ENCODE results near the gene PRR9. TPM values are rescaled to one million over a fixed set of nuclear protein-coding genes. Genes with fewer than 3 reads are reported as not detected.
"Not testable (repeated sequence)": the region's sequence is repeated elsewhere in the genome, so short reads cannot be mapped to it uniquely, and the experiment has no call there.

The PRR9 gene
- total RNA-seq, 2 experiments from 2014 or later: not detected

- Mint-ChIP-seq H3K9me3 (ENCODE audit: low read depth) (no peaks in the 10 kb centered on the region), H3K4me1 (peaks cover 4% of the 10 kb centered on the region), H3K27ac (no peak overlapping the region), H3K36me3 (no peaks in the 10 kb centered on the region), H3K4me3 (no peak overlapping the region), H3K27me3 (peaks cover 16% of the 10 kb centered on the region)
- DNase-seq: no peak
- ATAC-seq: no peak
- CTCF ChIA-PET: interaction anchor here (1.4 kb wide), 1 partner anchor 10 kb away, joined by 3 read pairs; no protein-coding TSS in a partner anchor
These were observed 5.2 kb upstream of the PRR9 start for GRCh38 chr1:153212201-153212600.

GRCh38 chr1:153213519-153213918 lies 3.9 kb upstream of the PRR9 start:
- DNase-seq (no peak), ATAC-seq (no peak)
- H3K36me3 Mint-ChIP-seq: no peaks in the 10 kb centered on the region
- no peak overlapping the region for H3K4me3 Mint-ChIP-seq
- CTCF ChIA-PET: no interaction called here
- peaks cover 14% of the 10 kb centered on the region for H3K27me3 Mint-ChIP-seq
- H3K4me1 Mint-ChIP-seq: peaks cover 5% of the 10 kb centered on the region
- H3K9me3 Mint-ChIP-seq (ENCODE audit: low read depth): no peaks in the 10 kb centered on the region
- H3K27ac Mint-ChIP-seq: no peak overlapping the region

- H3K4me3 Mint-ChIP-seq: no peak overlapping the region
- no peaks in the 10 kb centered on the region for H3K36me3 Mint-ChIP-seq
- H3K9me3 Mint-ChIP-seq (ENCODE audit: low read depth): no peaks in the 10 kb centered on the region
- CTCF ChIA-PET: no interaction called here
- peaks cover 5% of the 10 kb centered on the region for H3K4me1 Mint-ChIP-seq
- H3K27ac Mint-ChIP-seq: no peak overlapping the region
- peaks cover 12% of the 10 kb centered on the region for H3K27me3 Mint-ChIP-seq
- ATAC-seq: no peak
- DNase-seq: no peak
These were observed 496 bp downstream of the PRR9 start for GRCh38 chr1:153217744-153218416.

GRCh38 chr1:153220606-153221303 lies 3.4 kb downstream of the PRR9 start:
- no peak overlapping the region for H3K27ac Mint-ChIP-seq
- peaks cover 8% of the 10 kb centered on the region for H3K4me1 Mint-ChIP-seq
- no peak for DNase-seq
- CTCF ChIA-PET: interaction anchor here (1.3 to 1.7 kb wide), 2 partner anchors 10 to 350 kb away, joined by 5 to 6 read pairs; no protein-coding TSS in a partner anchor
- no peak overlapping the region for H3K4me3 Mint-ChIP-seq
- H3K36me3 Mint-ChIP-seq: no peaks in the 10 kb centered on the region
- H3K9me3 Mint-ChIP-seq (ENCODE audit: low read depth): no peaks in the 10 kb centered on the region
- no peak for ATAC-seq
- H3K27me3 Mint-ChIP-seq: peaks cover 10% of the 10 kb centered on the region

GRCh38 chr1:153223040-153223891 lies 5.9 kb downstream of the PRR9 start:
- not testable (repeated sequence) for H3K4me3 Mint-ChIP-seq; H3K9me3 Mint-ChIP-seq (ENCODE audit: low read depth); H3K27ac Mint-ChIP-seq; H3K27me3 Mint-ChIP-seq; H3K36me3 Mint-ChIP-seq; H3K4me1 Mint-ChIP-seq
- ATAC-seq (peak; percentile 74), DNase-seq (peak; percentile 71)
- CTCF ChIA-PET: interaction anchor here (0.9 kb wide), 1 partner anchor 271 kb away, joined by 3 read pairs; no protein-coding TSS in a partner anchor

GRCh38 chr1:153227810-153228209 lies 10.4 kb downstream of the PRR9 start:
- Mint-ChIP-seq H3K27me3 (peaks cover 10% of the 10 kb centered on the region), H3K9me3 (ENCODE audit: low read depth) (no peaks in the 10 kb centered on the region)
- CTCF ChIA-PET: no interaction called here

GRCh38 chr1:153228491-153228890 lies 11.1 kb downstream of the PRR9 start:
- Mint-ChIP-seq H3K27ac (no peak overlapping the region), H3K4me3 (no peak overlapping the region), H3K27me3 (peaks cover 15% of the 10 kb centered on the region), H3K36me3 (no peaks in the 10 kb centered on the region), H3K9me3 (ENCODE audit: low read depth) (no peaks in the 10 kb centered on the region), H3K4me1 (peaks cover 2% of the 10 kb centered on the region)
- ATAC-seq (no peak), DNase-seq (no peak)
- CTCF ChIA-PET: interaction anchor here (0.9 to 1.3 kb wide), 2 partner anchors 9 to 340 kb away, joined by 3 read pairs; no protein-coding TSS in a partner anchor

More at GRCh38 chr1:153227810-153228209, 10.4 kb downstream of the PRR9 start:
- Mint-ChIP-seq H3K36me3 (no peaks in the 10 kb centered on the region), H3K4me3 (no peak overlapping the region), H3K4me1 (peaks cover 4% of the 10 kb centered on the region), H3K27ac (no peak overlapping the region)
- DNase-seq: no peak
- ATAC-seq: no peak

- not testable (repeated sequence) for H3K36me3 Mint-ChIP-seq; H3K9me3 Mint-ChIP-seq (ENCODE audit: low read depth); H3K27ac Mint-ChIP-seq; ATAC-seq; H3K4me3 Mint-ChIP-seq; H3K4me1 Mint-ChIP-seq
- peaks cover 17% of the 10 kb centered on the region for H3K27me3 Mint-ChIP-seq
- DNase-seq: peak; percentile 49
- CTCF ChIA-PET: interaction anchor here (0.9 to 1.3 kb wide), 2 partner anchors 8 to 341 kb away, joined by 3 read pairs; no protein-coding TSS in a partner anchor
These were observed 11.9 kb downstream of the PRR9 start for GRCh38 chr1:153229076-153229829.

GRCh38 chr1:153231363-153231762 lies 14.0 kb downstream of the PRR9 start:
- Mint-ChIP-seq H3K27me3 (peaks cover 26% of the 10 kb centered on the region), H3K9me3 (ENCODE audit: low read depth) (no peaks in the 10 kb centered on the region), H3K4me3 (no peak overlapping the region), H3K27ac (no peak overlapping the region), H3K4me1 (no peaks in the 10 kb centered on the region), H3K36me3 (no peaks in the 10 kb centered on the region)
- DNase-seq: no peak
- ATAC-seq: no peak
- CTCF ChIA-PET: interaction anchor here (1.0 to 1.4 kb wide), 2 partner anchors 10 to 577 kb away, joined by 3 to 6 read pairs; no protein-coding TSS in a partner anchor

GRCh38 chr1:153231785-153232184 lies 14.4 kb downstream of the PRR9 start:
- no peak overlapping the region for H3K4me3 Mint-ChIP-seq
- no peak for DNase-seq
- H3K9me3 Mint-ChIP-seq (ENCODE audit: low read depth): no peaks in the 10 kb centered on the region
- H3K36me3 Mint-ChIP-seq: no peaks in the 10 kb centered on the region
- H3K27me3 Mint-ChIP-seq: peaks cover 26% of the 10 kb centered on the region
- ATAC-seq: no peak
- H3K27ac Mint-ChIP-seq: no peak overlapping the region
- H3K4me1 Mint-ChIP-seq: no peaks in the 10 kb centered on the region
- CTCF ChIA-PET: no interaction called here

GRCh38 chr1:153232553-153232952 lies 15.2 kb downstream of the PRR9 start:
- H3K27me3 Mint-ChIP-seq: peaks cover 34% of the 10 kb centered on the region
- CTCF ChIA-PET: no interaction called here
- H3K9me3 Mint-ChIP-seq (ENCODE audit: low read depth): no peaks in the 10 kb centered on the region
- H3K36me3 Mint-ChIP-seq: no peaks in the 10 kb centered on the region
- no peak overlapping the region for H3K27ac Mint-ChIP-seq
- no peaks in the 10 kb centered on the region for H3K4me1 Mint-ChIP-seq
- no peak overlapping the region for H3K4me3 Mint-ChIP-seq
- DNase-seq (no peak), ATAC-seq (no peak)

GRCh38 chr1:153233448-153233847 lies 16.1 kb downstream of the PRR9 start:
- no peak overlapping the region for H3K4me3 Mint-ChIP-seq
- ATAC-seq (no peak), DNase-seq (no peak)
- no peaks in the 10 kb centered on the region for H3K9me3 Mint-ChIP-seq (ENCODE audit: low read depth)
- CTCF ChIA-PET: no interaction called here
- H3K36me3 Mint-ChIP-seq: no peaks in the 10 kb centered on the region
- H3K4me1 Mint-ChIP-seq: no peaks in the 10 kb centered on the region
- H3K27me3 Mint-ChIP-seq: peaks cover 38% of the 10 kb centered on the region
- H3K27ac Mint-ChIP-seq: no peak overlapping the region

- no peak overlapping the region for H3K27ac Mint-ChIP-seq
- H3K4me3 Mint-ChIP-seq: no peak overlapping the region
- no peaks in the 10 kb centered on the region for H3K4me1 Mint-ChIP-seq
- DNase-seq (no peak), ATAC-seq (no peak)
- CTCF ChIA-PET: interaction anchor here (1.0 kb wide), 1 partner anchor 8 kb away, joined by 3 read pairs; no protein-coding TSS in a partner anchor
- no peaks in the 10 kb centered on the region for H3K9me3 Mint-ChIP-seq (ENCODE audit: low read depth)
- H3K27me3 Mint-ChIP-seq: peaks cover 24% of the 10 kb centered on the region
- H3K36me3 Mint-ChIP-seq: no peaks in the 10 kb centered on the region
These were observed 21.1 kb downstream of the PRR9 start for GRCh38 chr1:153238527-153238926.

Data from activated CD8-positive, alpha-beta memory T cell treated with anti-CD3 and anti-CD28 coated beads, Interleukin-2, amount 10 ng/mL, durations not matched to agents 7 days and 5 days (primary cell).